GM18526 (cell line): ENCODE results near the gene UGT3A1.

Experiments used
- POLR2A ChIP-seq: IDR thresholded peaks from 3 replicates; pipeline ENCODE4 v1.6.1; 2011; ENCODE audit not compliant: insufficient read length; ENCODE audit errors: extremely low read depth

UGT3A1 gene

DNA sequence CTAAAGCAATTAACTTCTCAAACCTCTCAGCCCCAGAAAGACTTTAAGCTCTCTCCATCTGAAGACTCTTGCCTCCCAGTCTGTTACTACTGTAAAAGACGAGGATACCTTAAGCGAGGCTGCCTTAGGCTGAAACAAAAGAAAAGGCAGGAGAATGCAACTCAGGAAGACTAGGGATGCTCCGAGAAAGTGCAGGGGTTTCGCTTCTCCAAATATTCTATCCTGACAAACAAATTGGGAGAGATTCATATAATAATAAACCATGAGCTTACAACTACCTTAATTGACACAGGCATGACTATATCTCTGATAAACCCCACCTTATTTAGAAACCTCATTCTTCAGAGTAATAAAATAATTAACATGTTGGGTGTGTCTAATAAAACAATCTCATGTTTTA lies 4.9 kb upstream of the UGT3A1 start:
- no peak for TF ChIP-seq POLR2A

DNA sequence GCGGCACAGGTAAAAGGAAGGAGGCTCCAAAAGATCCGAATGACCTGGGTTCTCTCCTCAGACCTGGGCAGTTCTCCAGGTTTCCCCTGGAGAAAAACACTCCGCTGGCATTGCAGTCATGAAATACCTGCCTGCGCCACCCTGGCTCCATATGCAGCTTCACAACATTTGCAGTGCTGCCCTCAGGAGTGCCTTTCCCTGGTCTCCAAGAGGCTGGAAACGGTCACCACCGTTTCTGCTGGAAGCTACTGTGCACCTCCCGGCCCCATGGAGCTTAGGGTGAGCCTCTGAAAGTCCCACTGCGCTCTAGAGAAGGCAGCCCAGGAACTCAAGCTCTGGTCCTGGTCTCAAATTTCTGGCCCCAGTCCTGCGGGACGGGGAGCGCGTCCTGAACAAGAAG lies 670 bp downstream of the UGT3A1 start:
- TF ChIP-seq POLR2A, result no peak

DNA sequence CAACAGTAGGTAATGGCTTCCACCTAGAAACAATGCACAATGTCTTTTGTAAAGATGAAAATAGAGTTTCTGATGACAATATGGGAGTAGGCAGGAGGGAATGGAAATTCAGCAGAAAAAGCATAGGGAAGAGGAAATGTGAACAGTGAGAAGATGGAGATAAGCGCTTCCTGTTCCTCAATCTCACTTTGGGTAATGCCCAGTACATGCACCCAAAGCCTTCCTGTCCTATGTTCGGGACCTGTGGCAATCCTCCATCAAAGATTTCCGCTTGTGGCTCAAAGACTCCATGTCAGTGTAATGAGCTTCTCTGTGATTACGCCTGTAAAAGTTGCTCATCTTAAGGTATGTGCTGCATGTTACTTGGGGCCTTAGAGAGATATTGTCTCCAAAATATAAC lies 2.7 kb downstream of the UGT3A1 start:
- no peak for TF ChIP-seq POLR2A

DNA sequence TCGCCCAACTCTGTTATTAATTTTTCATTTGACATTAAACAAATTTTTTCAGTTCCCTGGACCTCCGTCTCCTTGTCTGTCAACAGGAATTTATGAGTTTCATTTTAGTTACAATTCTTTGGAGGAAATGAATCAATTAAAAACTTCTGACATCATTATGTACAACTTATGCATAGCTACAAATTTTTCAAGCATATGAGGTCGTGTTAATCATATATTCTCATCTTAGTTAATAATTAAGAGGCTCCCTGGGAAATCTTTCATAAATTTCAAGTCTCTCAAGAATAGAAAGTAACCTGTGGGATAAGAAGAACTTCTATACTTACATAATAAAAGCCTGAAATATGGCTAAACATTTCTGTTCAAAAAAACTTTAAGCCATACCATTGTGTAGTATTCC lies 3.4 kb downstream of the UGT3A1 start:
- no peak for TF ChIP-seq POLR2A

DNA sequence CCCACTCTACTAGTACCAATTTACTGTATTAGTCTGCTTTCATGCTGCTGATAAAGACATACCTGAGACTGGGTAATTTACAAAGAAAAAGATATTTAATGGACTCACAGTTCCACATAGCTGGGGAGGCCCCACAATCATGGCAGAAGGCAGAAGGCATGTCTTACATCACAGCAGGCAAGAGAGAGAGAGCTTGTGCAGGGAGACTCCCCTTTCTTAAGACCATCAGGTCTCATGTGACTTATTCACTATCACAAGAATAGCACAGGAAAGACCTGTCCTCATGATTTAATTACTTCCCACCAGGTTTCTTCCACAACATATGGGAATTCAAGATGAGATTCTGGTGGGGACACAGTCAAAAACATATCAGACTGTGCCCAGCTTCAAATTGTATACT lies 11.5 kb downstream of the UGT3A1 start:
- TF ChIP-seq POLR2A, result no peak

GRCh38 chr5:35974570-35974969 lies 16.6 kb downstream of the UGT3A1 start:
- TF ChIP-seq POLR2A, result no peak

GRCh38 chr5:35971878-35972210 lies 19.3 kb downstream of the UGT3A1 start:
- TF ChIP-seq POLR2A, result no peak

GRCh38 chr5:35971186-35971877 lies 19.9 kb downstream of the UGT3A1 start:
- no peak for TF ChIP-seq POLR2A

DNA sequence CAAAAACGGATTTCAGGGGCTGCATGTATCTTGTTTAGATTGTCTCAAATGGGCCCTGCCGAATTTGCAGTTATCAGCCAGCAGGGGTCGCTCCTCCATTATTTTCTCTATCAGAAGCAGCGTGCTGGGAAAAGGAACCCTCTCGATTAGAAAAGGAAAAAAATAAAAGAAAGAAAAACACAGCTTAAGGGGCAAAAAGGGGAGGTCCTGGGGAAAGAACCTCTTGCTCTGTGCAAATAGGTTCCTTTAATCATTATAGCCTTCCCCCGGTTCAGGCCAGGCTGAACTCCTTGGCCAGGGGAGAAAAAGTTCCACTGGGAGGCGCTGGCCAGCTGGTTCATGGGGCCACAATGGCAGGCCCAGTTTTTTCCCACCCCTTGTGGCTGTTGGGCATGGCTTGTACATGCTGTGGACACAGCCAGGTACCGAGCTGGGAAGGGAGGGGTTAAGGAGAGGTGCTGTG lies 27.8 kb downstream of the UGT3A1 start:
- no peak for TF ChIP-seq POLR2A

- no peak for TF ChIP-seq POLR2A
These were observed 30.9 kb downstream of the UGT3A1 start for GRCh38 chr5:35960328-35960727.

DNA sequence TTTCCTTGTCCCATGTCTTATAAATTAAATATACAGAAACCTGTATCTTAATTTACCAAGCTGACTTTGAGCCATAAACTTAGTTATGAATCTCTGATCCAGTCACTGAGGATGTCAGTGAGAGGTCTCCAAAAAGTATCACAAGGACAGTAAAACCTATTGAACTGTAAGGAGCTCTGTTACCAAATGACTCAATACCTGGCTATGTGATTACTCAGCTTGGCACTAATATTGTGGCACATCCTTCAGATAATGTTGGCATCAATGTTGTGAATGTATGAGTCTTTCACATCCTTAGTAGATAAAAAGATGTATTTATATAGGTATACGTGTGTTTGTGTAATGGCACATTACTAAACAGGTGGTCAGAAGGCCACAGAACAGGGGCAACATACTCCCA lies 34.8 kb downstream of the UGT3A1 start:
- TF ChIP-seq POLR2A, result no peak

GRCh38 chr5:35954175-35954574 lies 37.0 kb downstream of the UGT3A1 start:
- TF ChIP-seq POLR2A, result no peak

DNA sequence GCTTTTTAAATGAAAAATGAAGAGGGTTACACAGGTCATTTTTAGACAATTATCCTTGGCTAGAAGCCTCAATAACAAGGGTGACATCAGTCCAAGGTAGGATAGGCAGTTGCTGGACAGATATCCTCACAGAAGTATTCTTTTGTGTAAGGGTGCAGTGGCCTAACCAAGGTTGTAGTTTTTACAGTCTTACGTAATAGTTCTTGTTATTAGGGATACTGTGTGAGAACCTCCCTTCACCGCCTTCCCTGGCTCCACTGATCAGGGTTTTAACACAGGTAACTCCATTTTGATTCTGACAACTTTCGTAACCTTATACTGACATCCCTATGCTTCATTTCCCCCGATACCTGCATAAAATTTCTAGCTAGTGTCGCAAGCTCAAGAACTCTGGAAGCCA lies 44.1 kb downstream of the UGT3A1 start:
- TF ChIP-seq POLR2A, result no peak

DNA sequence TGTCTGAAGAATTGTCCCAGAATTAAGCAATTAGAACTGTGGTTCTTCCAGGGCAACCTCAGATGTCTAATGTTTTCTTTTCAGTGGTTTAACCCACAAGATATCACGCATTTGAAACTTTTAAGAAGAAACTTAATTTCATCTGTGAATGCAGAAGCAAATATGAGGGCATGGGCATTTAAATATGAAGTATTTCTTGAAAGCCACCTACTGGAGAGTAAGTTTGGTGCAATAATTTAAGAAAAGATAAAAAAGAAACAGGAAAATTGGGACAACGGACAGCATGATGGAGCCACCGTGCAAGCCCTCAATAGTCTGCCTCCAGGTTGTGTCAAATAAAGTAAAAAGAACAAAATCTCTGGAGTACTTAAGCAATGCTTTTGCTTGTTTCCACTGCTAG lies 51.6 kb downstream of the UGT3A1 start:
- no peak for TF ChIP-seq POLR2A

GRCh38 chr5:35938568-35939227 lies 52.5 kb downstream of the UGT3A1 start, which contains the start of gene CAPSL:
Gene CAPSL (minus strand): TSS chr5:35938622. CDS start chr5:35921120, 17,502 bp downstream.
- no peak for TF ChIP-seq POLR2A

GRCh38 chr5:35926389-35927051 lies 64.7 kb downstream of the UGT3A1 start:
- TF ChIP-seq POLR2A, result no peak
